B cell (primary cell): ENCODE data around the gene CROT. TPM values are rescaled to one million over a fixed set of nuclear protein-coding genes. Genes with fewer than 3 reads are reported as not detected.

Source experiments
- ATAC-seq: fragments of 200-7000 bp; cut with Tn5 transposase; one replicate; pipeline ENCODE4 v1.10.0; 2021; ENCODE audit warnings: low read depth, mild to moderate bottlenecking, moderate number of reproducible peaks, moderate library complexity
- CTCF ChIA-PET: fragments of 350-600 bp; sonication (Branson Sonifier 250); formaldehyde crosslinking; loops from one replicate; lab custom pipeline; 2021; ENCODE audit warnings: antibody characterized with exemption, inconsistent platforms; lab: Charles Lee
- POLR2A ChIA-PET: fragments of 350-600 bp; sonication (Branson Sonifier 250); formaldehyde crosslinking; loops from one replicate; lab custom pipeline; 2021; ENCODE audit warnings: antibody characterized with exemption; lab: Charles Lee
- DNase-seq: peaks from one replicate; pipeline ENCODE4 v3.0.0; 2013
- H2AFZ ChIP-seq: 2 replicates; pipeline ENCODE4 v1.6.1; 2012; ENCODE audit warnings: mild to moderate bottlenecking, low read depth, low read length; ENCODE audit not compliant: insufficient read depth, poor library complexity, severe bottlenecking
- H3K27ac ChIP-seq, 2 donors: 1 replicate in 1 of 2; 2 replicates in 1 of 2; pipeline ENCODE4 v1.5.1; 2012 to 2013; ENCODE audit warnings: low read length in 2 of 2, mild to moderate bottlenecking in 2 of 2, moderate library complexity in 1 of 2
- H3K27me3 ChIP-seq, 4 experiments: fragments of 200-600 bp in 1 of 4; sonication (generic) in 1 of 4; replicated peaks in 1 of 4; 1 replicate in 2 of 4; 2 replicates in 2 of 4; pipeline versions ENCODE4 v1.6.1 to v1.7.0; 2013 to 2016; ENCODE audit warnings: low read length in 3 of 4, mild to moderate bottlenecking in 2 of 4, mixed read lengths in 1 of 4, moderate library complexity in 1 of 4; ENCODE audit not compliant: insufficient read depth in 4 of 4, control insufficient read depth in 3 of 4; ENCODE audit errors: control extremely low read depth in 1 of 4
- H3K36me3 ChIP-seq, 2 experiments: replicated peaks in 1 of 2; 1 replicate in 1 of 2; 2 replicates in 1 of 2; pipeline versions ENCODE4 v1.6.1 to v1.7.1; 2013; ENCODE audit warnings: low read length in 1 of 2; ENCODE audit not compliant: insufficient read depth in 2 of 2, control insufficient read depth in 1 of 2; ENCODE audit errors: control extremely low read depth in 1 of 2, extremely low read depth in 1 of 2
- H3K4me1 ChIP-seq, 2 donors: fragments of 200-600 bp in 1 of 2; sonication (generic) in 1 of 2; 1 replicate in 1 of 2; 2 replicates in 1 of 2; pipeline versions ENCODE4 v1.5.1 to v1.6.1; 2013 to 2017; ENCODE audit warnings: low read length in 2 of 2; ENCODE audit not compliant: control insufficient read depth in 2 of 2, insufficient read depth in 2 of 2
- H3K4me2 ChIP-seq: replicated peaks from 2 replicates; pipeline ENCODE3; 2012; ENCODE audit warnings: mild to moderate bottlenecking, low read depth, low read length; ENCODE audit not compliant: poor library complexity, severe bottlenecking
- H3K4me3 ChIP-seq, 5 experiments: fragments of 200-600 bp in 1 of 5; sonication (generic) in 1 of 5; 1 replicate in 3 of 5; 2 replicates in 2 of 5; pipeline versions ENCODE4 v1.5.1 to v1.7.0; 2011 to 2016; ENCODE audit warnings: low read length in 4 of 5, mild to moderate bottlenecking in 4 of 5, low read depth in 2 of 5, control low read depth in 1 of 5, moderate library complexity in 1 of 5; ENCODE audit not compliant: insufficient read depth in 1 of 5; ENCODE audit errors: control extremely low read depth in 1 of 5, extremely low read depth in 1 of 5
- H3K79me2 ChIP-seq: fragments of 200-600 bp; sonication (generic); one replicate; pipeline ENCODE4 v1.6.0; 2016; ENCODE audit warnings: low read length; ENCODE audit not compliant: control insufficient read depth, insufficient read depth
- H3K9ac ChIP-seq: fragments of 200-600 bp; sonication (generic); 2 replicates; pipeline ENCODE4 v1.6.1; 2017; ENCODE audit warnings: mild to moderate bottlenecking, low read length, moderate library complexity
- H3K9me3 ChIP-seq, 3 donors: one replicate each; pipeline versions ENCODE4 v1.6.1 to v1.7.1; 2013; ENCODE audit warnings: low read length in 2 of 3; ENCODE audit not compliant: control insufficient read depth in 2 of 3, insufficient read depth in 1 of 3; ENCODE audit errors: control extremely low read depth in 1 of 3
- H4K20me1 ChIP-seq: 2 replicates; pipeline ENCODE4 v1.6.0; 2012; ENCODE audit warnings: mild to moderate bottlenecking, low read length; ENCODE audit not compliant: insufficient read depth, control insufficient read depth, poor library complexity, severe bottlenecking
- H3K27ac Mint-ChIP-seq: one replicate; pipeline ENCODE4 v1.8.0; 2021; ENCODE audit warnings: mixed read lengths
- H3K27me3 Mint-ChIP-seq: one replicate; pipeline ENCODE4 v1.8.0; 2021; ENCODE audit warnings: mixed read lengths
- H3K4me1 Mint-ChIP-seq: one replicate; pipeline ENCODE4 v1.8.0; 2021; ENCODE audit warnings: mixed read lengths
- H3K4me3 Mint-ChIP-seq: one replicate; pipeline ENCODE4 v1.8.0; 2021; ENCODE audit warnings: mixed read lengths
- H3K9me3 Mint-ChIP-seq: one replicate; pipeline ENCODE4 v1.8.0; 2022; ENCODE audit warnings: mixed read lengths; ENCODE audit not compliant: insufficient read depth
- CTCF ChIP-seq: fragments of 200-600 bp; IDR thresholded peaks from one replicate; pipeline ENCODE4 v1.8.0; 2022; ENCODE audit warnings: antibody characterized with exemption, mild to moderate bottlenecking
- EZH2 ChIP-seq: IDR thresholded peaks from 2 replicates; pipeline ENCODE4 v1.6.1; 2012; ENCODE audit warnings: borderline replicate concordance, low read depth, mild to moderate bottlenecking, moderate library complexity, low read length; ENCODE audit not compliant: insufficient read depth, poor library complexity, severe bottlenecking
- WGBS: methylation state at CpG from one replicate; pipeline ENCODE4 v1.1.5; 2013; ENCODE audit warnings: missing lambda C conversion rate; ENCODE audit not compliant: insufficient coverage; 5-methylcytosine and 5-hydroxymethylcytosine counted together
- intact Hi-C: fragments of 100-400 bp; cut with micrococcal nuclease; formaldehyde crosslinking; loops from one replicate; pipeline ENCODE4 v1.10.0; 2022
- polyA plus RNA-seq: library from polyadenylated mRNA; depleted of rRNA; stranded (reverse); fragments of >200 nt; gene quantifications from 2 replicates; pipeline ENCODE4 v1.2.3, GENCODE V29; 2012
- total RNA-seq, 2 donors: library from RNA; stranded (reverse); fragments of 120-200 nt in 1 of 2; gene quantifications; 1 replicate in 1 of 2; 2 replicates in 1 of 2; pipeline versions ENCODE4 v1.2.3 to v1.2.4, GENCODE V29; 2013 to 2022

Gene CROT
- total and polyA plus RNA-seq, 2 donors (not counting 1 experiment from before 2014, with no cell fraction given): 2.7 to 13.3 TPM

DNA sequence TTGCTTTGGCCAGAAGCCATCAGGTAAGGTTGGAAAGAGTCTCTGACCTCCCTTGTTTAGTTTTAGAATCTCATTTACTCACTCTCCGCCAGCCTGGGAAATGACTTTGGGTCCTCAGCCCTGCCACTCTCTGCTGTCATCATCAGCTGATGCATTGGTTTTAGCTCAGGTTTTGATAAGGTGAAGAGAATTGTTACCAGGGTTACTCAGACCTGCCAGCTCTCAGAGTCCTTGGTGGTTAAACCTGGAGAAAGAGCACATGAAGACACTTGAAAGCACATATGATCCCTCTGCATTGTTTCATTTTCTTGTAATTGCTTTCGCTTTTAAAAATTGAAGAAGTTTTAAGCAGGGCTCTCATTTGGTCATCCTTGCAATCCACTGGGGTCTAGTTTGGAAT lies 4.0 kb upstream of the CROT start:
- Mint-ChIP-seq H3K27ac (no peak overlapping the region), H3K9me3 (no peaks in the 10 kb centered on the region), H3K27me3 (no peaks in the 10 kb centered on the region), H3K4me3 (no peak overlapping the region), H3K4me1 (peaks cover 24% of the 10 kb centered on the region)
- Histone ChIP-seq H4K20me1 (no peaks in the 10 kb centered on the region), H3K4me1 (peaks cover 6 to 15% of the 10 kb centered on the region in 2 donors), H3K9ac (no peak overlapping the region), H3K4me2 (no peak overlapping the region), H3K4me3 (no peak overlapping the region), H3K27me3 (no peaks in the 10 kb centered on the region), H2AFZ (no peak overlapping the region), H3K36me3 (peaks cover under 1 to 8% of the 10 kb centered on the region in 2 experiments), H3K79me2 (peaks cover 34% of the 10 kb centered on the region), H3K27ac (no peak overlapping the region), H3K9me3 (no peaks in the 10 kb centered on the region)
- WGBS: 100% methylated on average over 1 of the region's 2 CpGs
- ATAC-seq (no peak), DNase-seq (no peak)
- CTCF ChIA-PET: no interaction called here
- POLR2A ChIA-PET: no interaction called here
- intact Hi-C loops: no loop called here
- no peak for TF ChIP-seq CTCF

DNA sequence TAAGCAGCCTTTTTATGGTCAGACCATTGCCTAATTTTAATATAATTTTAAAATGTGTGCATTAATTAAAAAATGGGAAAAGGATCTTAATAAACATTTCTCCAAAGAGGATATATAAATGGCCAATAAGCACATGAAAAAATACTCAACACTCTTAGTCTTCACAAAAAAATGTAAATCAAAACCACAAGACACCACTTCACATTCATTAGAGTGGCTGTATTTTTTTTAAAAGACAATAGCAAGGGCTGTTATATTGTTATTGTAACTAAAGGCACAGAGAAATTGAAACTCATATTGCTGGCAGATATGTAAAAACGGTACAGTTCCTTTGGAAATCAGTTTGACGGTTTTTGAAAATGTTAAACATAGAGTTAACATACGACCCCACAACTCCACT lies 3.2 kb upstream of the CROT start:
- Histone ChIP-seq H3K27ac (no peak overlapping the region), H3K27me3 (no peaks in the 10 kb centered on the region), H3K4me2 (no peak overlapping the region), H2AFZ (no peak overlapping the region), H3K4me3 (no peak overlapping the region), H3K9me3 (no peaks in the 10 kb centered on the region), H3K9ac (no peak overlapping the region), H3K79me2 (peaks cover 34% of the 10 kb centered on the region), H4K20me1 (no peaks in the 10 kb centered on the region), H3K36me3 (peaks cover 0 to 7% of the 10 kb centered on the region in 2 experiments), H3K4me1 (peaks cover 6 to 15% of the 10 kb centered on the region in 2 donors)
- no peak overlapping the region for H3K27ac Mint-ChIP-seq
- intact Hi-C loops: no loop called here
- ChIA-PET CTCF (no interaction called here), POLR2A (no interaction called here)
- no peak for ATAC-seq
- H3K27me3 Mint-ChIP-seq: no peaks in the 10 kb centered on the region
- no peaks in the 10 kb centered on the region for H3K9me3 Mint-ChIP-seq
- H3K4me3 Mint-ChIP-seq: no peak overlapping the region
- no peak for DNase-seq
- no CpG with 5 or more reads among the region's 3 CpGs for WGBS
- TF ChIP-seq CTCF (no peak), EZH2 (no peak)
- peaks cover 27% of the 10 kb centered on the region for H3K4me1 Mint-ChIP-seq
